A549 (cell line): ENCODE measurements around the gene SLIT3. TPM values are rescaled to one million over a fixed set of nuclear protein-coding genes. Genes with fewer than 3 reads are reported as not detected.

Experiments
- ATAC-seq, 2 experiments: fragments of 200-7000 bp in 1 of 2; fragments of >200 bp in 1 of 2; cut with Nextera tagmentation in 1 of 2; cut with Tn5 transposase in 1 of 2; 3 replicates each; pipeline versions ENCODE4 v1.8.0 to v1.9.1; 2018 to 2020; ENCODE audit warnings: mild to moderate bottlenecking in 1 of 2, moderate library complexity in 1 of 2
- CTCF ChIA-PET: fragments of 300-600 bp; sonication (Branson Sonifier 250); formaldehyde crosslinking; extraction: SDS; loops from one replicate; lab custom pipeline; 2021; ENCODE audit warnings: antibody characterized with exemption, inconsistent platforms; lab: Yijun Ruan, JAX
- POLR2A ChIA-PET: fragments of 350-600 bp; formaldehyde crosslinking; extraction: SDS; loops from one replicate; lab custom pipeline; 2021; ENCODE audit warnings: antibody characterized with exemption, inconsistent platforms; lab: Yijun Ruan, JAX
- DNase-seq, 2 experiments: peaks; one replicate each; pipeline versions ENCODE4 v3.0.0 to v3.0.0-alpha.2; 2011 to 2016; ENCODE audit warnings: low read depth in 1 of 2, low spot score in 1 of 2
- FAIRE-seq: peaks from 2 replicates; lab custom pipeline; 2011; peaks lifted over from hg19 to GRCh38; lab: Jason Lieb, UNC
- H3K27ac ChIP-seq, 2 experiments: fragments of >200 bp; sonication (Bioruptor Twin); formaldehyde crosslinking; 3 replicates each; pipeline ENCODE4 v1.5.1; 2016 to 2017
- H3K4me1 ChIP-seq: fragments of >200 bp; sonication (Bioruptor Twin); formaldehyde crosslinking; 3 replicates; pipeline ENCODE4 v1.6.1; 2016
- H3K4me2 ChIP-seq: fragments of >200 bp; sonication (Bioruptor Twin); formaldehyde crosslinking; 3 replicates; pipeline ENCODE4 v1.6.1; 2016
- H3K4me3 ChIP-seq: fragments of >200 bp; sonication (Bioruptor Twin); formaldehyde crosslinking; 3 replicates; pipeline ENCODE4 v1.5.1; 2016
- H3K9me3 ChIP-seq: fragments of >200 bp; sonication (Bioruptor Twin); formaldehyde crosslinking; 3 replicates; pipeline ENCODE4 v1.6.1; 2016
- CHD2 ChIP-seq: fragments of 150-350 bp; IDR thresholded peaks from 2 replicates; pipeline ENCODE4 v1.6.1; 2014; ENCODE audit warnings: low read length; ENCODE audit not compliant: partially characterized antibody
- CTCF ChIP-seq: fragments of >200 bp; sonication (Bioruptor Twin); formaldehyde crosslinking; IDR thresholded peaks from 3 replicates; pipeline ENCODE4 v1.5.1; 2016
- EP300 ChIP-seq, 2 experiments: fragments of >200 bp; sonication (Bioruptor Twin); formaldehyde crosslinking; IDR thresholded peaks; 2 replicates in 1 of 2; 3 replicates in 1 of 2; pipeline ENCODE4 v1.6.1; 2016 to 2017
- FOSB ChIP-seq: fragments of 250-450 bp; sonication (Bioruptor Pico); IDR thresholded peaks from 2 replicates; pipeline ENCODE4 v1.5.0; 2020; ENCODE audit warnings: mild to moderate bottlenecking, moderate library complexity
- HOXB5 ChIP-seq: fragments of 250-450 bp; sonication (Bioruptor Pico); IDR thresholded peaks from 2 replicates; pipeline ENCODE4 v1.5.0; 2020; ENCODE audit warnings: mild to moderate bottlenecking, moderate library complexity
- NPAS2 ChIP-seq: fragments of 250-450 bp; sonication (Bioruptor Pico); IDR thresholded peaks from 2 replicates; pipeline ENCODE4 v1.8.0; 2022; ENCODE audit warnings: mild to moderate bottlenecking, moderate library complexity, borderline replicate concordance
- PHF8 ChIP-seq: fragments of 200-600 bp; sonication (generic); IDR thresholded peaks from 2 replicates; pipeline ENCODE4 v1.6.1; 2016; ENCODE audit warnings: low read depth, mild to moderate bottlenecking, antibody characterized with exemption, moderate library complexity, borderline replicate concordance
- POLR2A ChIP-seq: IDR thresholded peaks from 2 replicates; pipeline ENCODE4 v1.6.1; 2012; ENCODE audit warnings: mild to moderate bottlenecking, low read length
- RAD21 ChIP-seq, 2 experiments: fragments of >200 bp in 1 of 2; sonication (Bioruptor Twin) in 1 of 2; formaldehyde crosslinking in 1 of 2; IDR thresholded peaks in 1 of 2; conservative IDR thresholded peaks in 1 of 2; 2 replicates in 1 of 2; 3 replicates in 1 of 2; pipeline ENCODE4 v1.6.1; 2012 to 2018; ENCODE audit warnings: inconsistent platforms in 1 of 2
- RARB ChIP-seq: fragments of 250-450 bp; sonication (Bioruptor Pico); IDR thresholded peaks from 2 replicates; pipeline ENCODE4 v1.8.0; 2021; ENCODE audit warnings: mild to moderate bottlenecking, moderate library complexity
- REST ChIP-seq: fragments of 200-600 bp; sonication (generic); IDR thresholded peaks from 2 replicates; pipeline ENCODE4 v1.6.1; 2016; ENCODE audit warnings: antibody characterized with exemption, mild to moderate bottlenecking, moderate library complexity
- SMC3 ChIP-seq: fragments of >200 bp; sonication (Bioruptor Twin); formaldehyde crosslinking; IDR thresholded peaks from 3 replicates; pipeline ENCODE4 v1.6.1; 2018; ENCODE audit warnings: inconsistent platforms
- ZNF302 ChIP-seq: fragments of 250-450 bp; sonication (Bioruptor Pico); IDR thresholded peaks from 2 replicates; pipeline ENCODE4 v1.9.0; 2021; ENCODE audit warnings: inconsistent platforms, mild to moderate bottlenecking, moderate library complexity
- WGBS: methylation state at CpG from one replicate; pipeline ENCODE4 v1.1.6; 2017; ENCODE audit errors: missing lambda C conversion rate; 5-methylcytosine and 5-hydroxymethylcytosine counted together
- polyA plus RNA-seq, 4 experiments: library from polyadenylated mRNA; depleted of rRNA in 3 of 4; stranded (reverse); fragments of >200 nt; fragmentation: RNase III in 1 of 4; extraction: RNeasy Plus Mini Kit Qiagen cat#74134 plus additional on column Dnase treatment in 1 of 4; gene quantifications; 2 replicates in 3 of 4; 3 replicates in 1 of 4; pipeline ENCODE4 v1.2.3, GENCODE V29; 2011 to 2017

The SLIT3 gene
- polyA plus RNA-seq, 2 of the 4 experiments (the other 2 are of a cell fraction), result 12.7 to 22.9 TPM

- TF ChIP-seq REST (no peak), ZNF302 (CRISPR knock-in tag) (no peak)
- TF ChIP-seq, all 56 proteins: peak for 0
Measured at GRCh38 chr5:168876419-168876818, 424.5 kb downstream of the SLIT3 start (continued).

GRCh38 chr5:168875832-168876231, 425.1 kb downstream of the SLIT3 start:
- Histone ChIP-seq H3K4me1 (peaks cover 6% of the 10 kb centered on the region; the same call in 1 of the 3 replicates), H3K9me3 (no peaks in the 10 kb centered on the region), H3K4me2 (no peak overlapping the region), H3K4me3 (no peak overlapping the region), H3K27ac (no peak overlapping the region)
- ChIA-PET CTCF (no interaction called here), POLR2A (no interaction called here)
- no peak for DNase-seq
- WGBS, result 68% methylated on average over 5 of the region's 5 CpGs
- TF ChIP-seq RARB (CRISPR knock-in tag) (no peak), PHF8 (no peak), SMC3 (no peak), RAD21 (conservative IDR thresholded peaks at IDR 0.05 in 1 of 2, IDR thresholded peaks at IDR 0.05 in 1 of 2) (no peak), NPAS2 (CRISPR knock-in tag) (no peak), HOXB5 (no peak), FOSB (CRISPR knock-in tag) (no peak), POLR2A (no peak), CTCF (no peak), EP300 (IDR thresholded peaks at IDR 0.05) (no peak)
- FAIRE-seq, result no peak
- no peak for ATAC-seq

- CTCF ChIA-PET, result interaction anchor here (0.5 kb wide), 1 partner anchor 201 kb away, joined by 3 read pairs; no protein-coding TSS in a partner anchor
- H3K9me3 ChIP-seq, result no peaks in the 10 kb centered on the region
- peaks cover 3% of the 10 kb centered on the region; the same call in 1 of the 3 replicates for H3K4me1 ChIP-seq
- ATAC-seq (peak; percentile 64 to 88; a peak in 4 of 6 replicates), FAIRE-seq (no peak), DNase-seq (peak in 1 of 2 experiments; percentile 43)
- H3K27ac ChIP-seq, result no peak overlapping the region
- WGBS, result 55% methylated on average over 6 of the region's 6 CpGs
- H3K4me3 ChIP-seq, result no peak overlapping the region
- POLR2A ChIA-PET, result no interaction called here
- H3K4me2 ChIP-seq, result no peak overlapping the region
- TF ChIP-seq RAD21 (conservative IDR thresholded peaks at IDR 0.05 in 1 of 2, IDR thresholded peaks at IDR 0.05 in 1 of 2) (peak in 1 of 2 experiments; percentile 19; a peak in 1 of 5 replicates), CTCF (peak; percentile 24; the same call in 2 of the 3 replicates), CHD2 (no peak)
Measured at GRCh38 chr5:168874713-168875380, 426.1 kb downstream of the SLIT3 start.
